WI38 (cell line): ENCODE results near the gene IDH3B.
"Not testable (repeated sequence)": the region's sequence is repeated elsewhere in the genome, so short reads cannot be mapped to it uniquely, and the experiment has no call there.

ENCODE experiments used
- H3K4me3 ChIP-seq: 2 replicates; pipeline ENCODE4 v1.5.1; 2011; ENCODE audit warnings: low read depth, mild to moderate bottlenecking, control low read depth, low read length
- CTCF ChIP-seq: IDR thresholded peaks from 2 replicates; pipeline ENCODE4 v1.5.1; 2012; ENCODE audit warnings: low read depth, mild to moderate bottlenecking, control low read depth, low read length

The IDH3B gene

GRCh38 chr20:2690213-2690612, 26.2 kb upstream of the IDH3B start:
- TF ChIP-seq CTCF: no peak
- no peak overlapping the region for H3K4me3 ChIP-seq

- TF ChIP-seq CTCF: peak; percentile 58
- no peak overlapping the region for H3K4me3 ChIP-seq
Measured at GRCh38 chr20:2688041-2688591, 24.1 kb upstream of the IDH3B start.

GRCh38 chr20:2687514-2687913, 23.5 kb upstream of the IDH3B start:
- H3K4me3 ChIP-seq: no peak overlapping the region
- no peak for TF ChIP-seq CTCF

- not testable (repeated sequence) for H3K4me3 ChIP-seq
Measured at GRCh38 chr20:2684817-2685216, 20.8 kb upstream of the IDH3B start.

- H3K4me3 ChIP-seq: not testable (repeated sequence)
Measured at GRCh38 chr20:2682040-2682439, 18.0 kb upstream of the IDH3B start.

GRCh38 chr20:2680046-2680445, 16.0 kb upstream of the IDH3B start:
- TF ChIP-seq CTCF: no peak
- H3K4me3 ChIP-seq: no peak overlapping the region

- no peak overlapping the region for H3K4me3 ChIP-seq
- TF ChIP-seq CTCF: no peak
Measured at GRCh38 chr20:2673453-2673852, 9.4 kb upstream of the IDH3B start.

- TF ChIP-seq CTCF: no peak
- no peak overlapping the region for H3K4me3 ChIP-seq
Measured at GRCh38 chr20:2672446-2672845, 8.4 kb upstream of the IDH3B start.

- no peak for TF ChIP-seq CTCF
Measured at GRCh38 chr20:2671977-2672376, 8.0 kb upstream of the IDH3B start.

More at GRCh38 chr20:2671977-2672376, 8.0 kb upstream of the IDH3B start:
- H3K4me3 ChIP-seq: no peak overlapping the region
